GM12874 (cell line): ENCODE results near the gene KCTD16.

Source experiments
- CTCF ChIP-seq: IDR thresholded peaks from 2 replicates; pipeline ENCODE4 v1.5.1; 2011; ENCODE audit warnings: low read depth, mild to moderate bottlenecking, control low read depth, low read length, moderate library complexity; ENCODE audit not compliant: insufficient read depth

The KCTD16 gene

GRCh38 chr5:144130306-144130705 is 40.4 kb upstream of the KCTD16 start:
- no peak for TF ChIP-seq CTCF

GRCh38 chr5:144131261-144131660 is 39.4 kb upstream of the KCTD16 start:
- no peak for TF ChIP-seq CTCF

- TF ChIP-seq CTCF, result no peak
Observed at GRCh38 chr5:144133050-144133633, 37.5 kb upstream of the KCTD16 start.

- TF ChIP-seq CTCF, result no peak
Observed at GRCh38 chr5:144134194-144134826, 36.4 kb upstream of the KCTD16 start.

- no peak for TF ChIP-seq CTCF
Observed at GRCh38 chr5:144135113-144135762, 35.4 kb upstream of the KCTD16 start.

GRCh38 chr5:144139586-144139985 is 31.1 kb upstream of the KCTD16 start:
- no peak for TF ChIP-seq CTCF

GRCh38 chr5:144141585-144141984 is 29.1 kb upstream of the KCTD16 start:
- TF ChIP-seq CTCF, result no peak
